ENCODE measurements around the gene MS4A6E.

Gene MS4A6E

DNA sequence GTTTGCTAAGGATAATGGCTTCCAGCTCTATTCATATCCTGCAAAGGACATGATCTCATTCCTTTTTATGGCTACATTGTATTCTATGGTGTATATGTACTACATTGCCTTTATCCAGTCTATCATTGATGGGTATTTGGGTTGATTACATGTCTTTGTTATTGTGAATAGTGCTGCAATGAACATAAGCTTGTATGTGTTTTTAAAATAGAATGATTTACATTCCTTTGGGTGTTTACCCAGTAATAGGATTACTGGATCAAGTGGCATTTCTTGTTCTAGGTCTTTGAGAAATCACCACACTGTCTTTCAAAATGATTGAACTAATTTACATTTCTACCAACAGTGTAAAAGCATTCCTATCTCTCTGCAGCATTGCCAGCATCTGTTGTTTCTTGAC, 6.0 kb upstream of the MS4A6E start:
- Histone ChIP-seq H4K20me1 (ENCODE audit: insufficient read depth, low read length, poor library complexity, severe bottlenecking) (no peaks in the 10 kb centered on the region), H3K9me3 (ENCODE audit: insufficient read depth, low read depth, low read length) (0 out of 2 replicates have a peak, but pooled peaks cover 3% of the 10 kb centered on the region), H3K4me3 (ENCODE audit: low read length, poor library complexity, severe bottlenecking) (no peak overlapping the region), H3K79me2 (ENCODE audit: insufficient read depth, low read length) (no peaks in the 10 kb centered on the region), H2AFZ (ENCODE audit: low read length) (no peak overlapping the region), H3K9ac (ENCODE audit: low read depth, low read length, poor library complexity, severe bottlenecking) (no peak overlapping the region), H3K9me2 (replicated peaks; ENCODE audit: low read depth, low read length) (no peaks in the 10 kb centered on the region), H3K4me1 (ENCODE audit: insufficient read depth, low read length, poor library complexity, severe bottlenecking) (no peaks in the 10 kb centered on the region), H3K4me2 (ENCODE audit: low read depth, low read length, poor library complexity, severe bottlenecking) (no peak overlapping the region), H3K27me3 (ENCODE audit: insufficient read depth, low read length, poor library complexity, severe bottlenecking) (peaks cover 11% of the 10 kb centered on the region), H3F3A (ENCODE audit: low read depth) (no peaks in the 10 kb centered on the region), H3K36me3 (ENCODE audit: insufficient read depth, low read length) (no peaks in the 10 kb centered on the region)
- TF ChIP-seq CTCF (conservative IDR thresholded peaks at IDR 0.05; ENCODE audit: low read length), result no peak
- TF ChIP-seq EZH2phosphoT487 (IDR thresholded peaks at IDR 0.05; ENCODE audit: borderline replicate concordance), result no peak

- no peaks in the 10 kb centered on the region for H3K79me2 ChIP-seq (ENCODE audit: insufficient read depth, low read length)
- H3K4me3 ChIP-seq (ENCODE audit: low read length, poor library complexity, severe bottlenecking), result no peak overlapping the region
- H3K4me2 ChIP-seq (ENCODE audit: low read depth, low read length, poor library complexity, severe bottlenecking), result no peak overlapping the region
- H3K9ac ChIP-seq (ENCODE audit: low read depth, low read length, poor library complexity, severe bottlenecking), result no peak overlapping the region
- H3K9me2 ChIP-seq (replicated peaks; ENCODE audit: low read depth, low read length), result no peaks in the 10 kb centered on the region
- 0 out of 2 replicates have a peak, but pooled peaks cover 5% of the 10 kb centered on the region for H3K9me3 ChIP-seq (ENCODE audit: insufficient read depth, low read depth, low read length)
- no peak overlapping the region for H2AFZ ChIP-seq (ENCODE audit: low read length)
- no peaks in the 10 kb centered on the region for H3K4me1 ChIP-seq (ENCODE audit: insufficient read depth, low read length, poor library complexity, severe bottlenecking)
- no peaks in the 10 kb centered on the region for H3K27me3 ChIP-seq (ENCODE audit: insufficient read depth, low read length, poor library complexity, severe bottlenecking)
- no peak for TF ChIP-seq EZH2phosphoT487 (IDR thresholded peaks at IDR 0.05; ENCODE audit: borderline replicate concordance)
- no peak for TF ChIP-seq CTCF (conservative IDR thresholded peaks at IDR 0.05; ENCODE audit: low read length)
- H3K36me3 ChIP-seq (ENCODE audit: insufficient read depth, low read length), result no peaks in the 10 kb centered on the region
- no peaks in the 10 kb centered on the region for H4K20me1 ChIP-seq (ENCODE audit: insufficient read depth, low read length, poor library complexity, severe bottlenecking)
- no peaks in the 10 kb centered on the region for H3F3A ChIP-seq (ENCODE audit: low read depth)
These were observed 1.4 kb downstream of the MS4A6E start for GRCh38 chr11:60328460-60328859.

DNA sequence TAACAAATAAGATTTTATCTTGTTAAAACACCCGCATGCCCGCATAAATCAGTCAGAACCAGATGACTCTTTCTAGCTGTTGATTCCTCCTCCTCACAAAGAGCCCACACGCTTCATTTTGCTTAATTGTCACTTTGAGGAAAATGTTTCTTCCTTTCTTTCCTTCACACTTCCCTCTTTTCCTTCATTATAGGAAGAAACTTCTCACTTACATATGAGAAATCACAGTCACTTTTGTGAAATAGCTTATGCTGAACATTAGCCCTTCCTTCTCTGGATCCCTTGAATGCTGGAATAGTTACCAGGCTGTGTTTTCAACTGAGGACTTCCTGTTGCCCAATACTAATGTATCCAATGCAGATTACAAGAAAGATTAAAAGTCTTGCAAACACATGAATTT, 5.8 kb downstream of the MS4A6E start:
- Histone ChIP-seq H3K4me2 (ENCODE audit: low read depth, low read length, poor library complexity, severe bottlenecking) (no peak overlapping the region), H4K20me1 (ENCODE audit: insufficient read depth, low read length, poor library complexity, severe bottlenecking) (no peaks in the 10 kb centered on the region), H3K4me1 (ENCODE audit: insufficient read depth, low read length, poor library complexity, severe bottlenecking) (peaks cover 4% of the 10 kb centered on the region), H3K36me3 (ENCODE audit: insufficient read depth, low read length) (no peaks in the 10 kb centered on the region), H3K9ac (ENCODE audit: low read depth, low read length, poor library complexity, severe bottlenecking) (no peak overlapping the region), H3K4me3 (ENCODE audit: low read length, poor library complexity, severe bottlenecking) (no peak overlapping the region), H3K27me3 (ENCODE audit: insufficient read depth, low read length, poor library complexity, severe bottlenecking) (no peaks in the 10 kb centered on the region), H3K9me3 (ENCODE audit: insufficient read depth, low read depth, low read length) (no peaks in the 10 kb centered on the region), H2AFZ (ENCODE audit: low read length) (peak overlapping the region; percentile 69; the same call in 1 of the 2 replicates), H3K79me2 (ENCODE audit: insufficient read depth, low read length) (no peaks in the 10 kb centered on the region), H3F3A (ENCODE audit: low read depth) (no peaks in the 10 kb centered on the region), H3K9me2 (replicated peaks; ENCODE audit: low read depth, low read length) (no peaks in the 10 kb centered on the region)
- no peak for TF ChIP-seq CTCF (conservative IDR thresholded peaks at IDR 0.05; ENCODE audit: low read length)
- no peak for TF ChIP-seq EZH2phosphoT487 (IDR thresholded peaks at IDR 0.05; ENCODE audit: borderline replicate concordance)

All from Loucy (cell line).